Measurements from ENCODE around the gene NCAM2. TPM values are rescaled to one million over a fixed set of nuclear protein-coding genes. Genes with fewer than 3 reads are reported as not detected.

Gene NCAM2
- total and polyA plus RNA-seq, 2 donors (not counting 1 experiment from before 2014, with no cell fraction given), result 0.13 TPM; not detected in 1

DNA sequence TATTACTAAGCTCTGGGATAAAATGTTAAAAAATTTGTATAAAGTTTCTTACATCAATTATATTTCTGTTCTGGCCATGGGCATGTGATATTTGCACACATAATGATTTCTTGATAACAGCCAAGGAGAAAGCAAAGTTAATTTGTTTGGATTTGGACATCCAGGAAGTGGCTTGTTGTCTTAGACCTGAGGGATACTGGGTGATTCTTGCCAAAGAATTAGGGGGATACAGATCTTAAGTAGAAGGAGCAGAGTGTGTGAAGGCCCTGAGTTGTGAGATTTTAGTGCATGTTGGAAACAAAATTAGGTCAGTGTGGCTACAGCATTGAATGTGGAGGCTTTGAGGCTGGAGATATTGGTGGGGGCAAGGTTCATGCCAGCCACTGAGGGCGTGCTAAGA lies 65.6 kb downstream of the NCAM2 start:
- Histone ChIP-seq H3K27me3 (replicated peaks in 1 of 4; ENCODE audit: control extremely low read depth in 1 of 4, control insufficient read depth in 3 of 4, insufficient read depth in 4 of 4, low read length in 3 of 4) (no peaks in the 10 kb centered on the region), H3K9me3 (ENCODE audit: control extremely low read depth in 1 of 3, control insufficient read depth in 2 of 3, insufficient read depth in 1 of 3, low read length in 2 of 3) (no peaks in the 10 kb centered on the region), H3K36me3 (replicated peaks in 1 of 2; ENCODE audit: control extremely low read depth in 1 of 2, control insufficient read depth in 1 of 2, extremely low read depth in 1 of 2, insufficient read depth in 2 of 2, low read length in 1 of 2) (no peaks in the 10 kb centered on the region), H3K4me1 (ENCODE audit: control insufficient read depth in 2 of 2, insufficient read depth in 2 of 2, low read length in 2 of 2) (no peaks in the 10 kb centered on the region), H3K9ac (ENCODE audit: low read length) (no peak overlapping the region), H3K27ac (ENCODE audit: low read length in 2 of 2) (no peak overlapping the region), H2AFZ (ENCODE audit: insufficient read depth, low read depth, low read length, poor library complexity, severe bottlenecking) (no peak overlapping the region), H3K4me2 (replicated peaks; ENCODE audit: low read depth, low read length, poor library complexity, severe bottlenecking) (no peak overlapping the region), H4K20me1 (ENCODE audit: control insufficient read depth, insufficient read depth, low read length, poor library complexity, severe bottlenecking) (no peaks in the 10 kb centered on the region), H3K79me2 (ENCODE audit: control insufficient read depth, insufficient read depth, low read length) (no peaks in the 10 kb centered on the region), H3K4me3 (ENCODE audit: control extremely low read depth in 1 of 5, extremely low read depth in 1 of 5, insufficient read depth in 1 of 5, low read depth in 2 of 5, low read length in 4 of 5) (no peak overlapping the region)
- Mint-ChIP-seq H3K27me3 (no peaks in the 10 kb centered on the region), H3K4me3 (no peak overlapping the region), H3K9me3 (ENCODE audit: insufficient read depth) (no peaks in the 10 kb centered on the region), H3K27ac (no peak overlapping the region), H3K4me1 (no peaks in the 10 kb centered on the region)
- ChIA-PET CTCF (no interaction called here), POLR2A (no interaction called here)
- ATAC-seq (ENCODE audit: low read depth) (no peak), DNase-seq (no peak)
- no peak for TF ChIP-seq EZH2 (IDR thresholded peaks at IDR 0.05; ENCODE audit: borderline replicate concordance, insufficient read depth, low read depth, low read length, poor library complexity, severe bottlenecking)
- TF ChIP-seq, protein P1, sequence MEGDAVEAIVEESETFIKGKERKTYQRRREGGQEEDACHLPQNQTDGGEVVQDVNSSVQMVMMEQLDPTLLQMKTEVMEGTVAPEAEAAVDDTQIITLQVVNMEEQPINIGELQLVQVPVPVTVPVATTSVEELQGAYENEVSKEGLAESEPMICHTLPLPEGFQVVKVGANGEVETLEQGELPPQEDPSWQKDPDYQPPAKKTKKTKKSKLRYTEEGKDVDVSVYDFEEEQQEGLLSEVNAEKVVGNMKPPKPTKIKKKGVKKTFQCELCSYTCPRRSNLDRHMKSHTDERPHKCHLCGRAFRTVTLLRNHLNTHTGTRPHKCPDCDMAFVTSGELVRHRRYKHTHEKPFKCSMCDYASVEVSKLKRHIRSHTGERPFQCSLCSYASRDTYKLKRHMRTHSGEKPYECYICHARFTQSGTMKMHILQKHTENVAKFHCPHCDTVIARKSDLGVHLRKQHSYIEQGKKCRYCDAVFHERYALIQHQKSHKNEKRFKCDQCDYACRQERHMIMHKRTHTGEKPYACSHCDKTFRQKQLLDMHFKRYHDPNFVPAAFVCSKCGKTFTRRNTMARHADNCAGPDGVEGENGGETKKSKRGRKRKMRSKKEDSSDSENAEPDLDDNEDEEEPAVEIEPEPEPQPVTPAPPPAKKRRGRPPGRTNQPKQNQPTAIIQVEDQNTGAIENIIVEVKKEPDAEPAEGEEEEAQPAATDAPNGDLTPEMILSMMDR (IDR thresholded peaks at IDR 0.05), result no peak
- WGBS (ENCODE audit: insufficient coverage), result no CpG with 5 or more reads among the region's 1 CpG
- intact Hi-C loops (cut with micrococcal nuclease), result no loop called here

DNA sequence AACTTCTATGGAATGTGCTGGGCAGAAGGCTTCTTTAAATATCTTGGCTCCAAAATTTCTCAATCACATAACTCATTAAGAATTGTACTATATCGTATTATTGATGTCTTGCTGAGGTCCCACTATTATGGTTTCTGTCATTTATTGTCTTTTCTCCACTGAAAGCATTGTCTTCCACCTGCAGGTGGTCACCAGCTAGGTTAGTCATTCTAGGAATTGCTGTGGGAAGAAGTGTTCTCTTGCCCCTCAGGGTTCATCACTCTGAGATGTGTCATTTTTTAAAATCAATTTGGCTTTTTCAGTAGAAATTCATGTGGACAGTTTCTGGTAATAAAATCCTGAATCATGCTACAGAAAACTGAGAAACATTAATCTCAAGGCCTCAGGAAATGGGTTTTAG lies 66.1 kb downstream of the NCAM2 start:
- Histone ChIP-seq H4K20me1 (ENCODE audit: control insufficient read depth, insufficient read depth, low read length, poor library complexity, severe bottlenecking) (no peaks in the 10 kb centered on the region), H3K4me1 (ENCODE audit: control insufficient read depth in 2 of 2, insufficient read depth in 2 of 2, low read length in 2 of 2) (no peaks in the 10 kb centered on the region), H3K27ac (ENCODE audit: low read length in 2 of 2) (no peak overlapping the region), H3K36me3 (replicated peaks in 1 of 2; ENCODE audit: control extremely low read depth in 1 of 2, control insufficient read depth in 1 of 2, extremely low read depth in 1 of 2, insufficient read depth in 2 of 2, low read length in 1 of 2) (no peaks in the 10 kb centered on the region), H3K79me2 (ENCODE audit: control insufficient read depth, insufficient read depth, low read length) (no peaks in the 10 kb centered on the region), H3K9ac (ENCODE audit: low read length) (no peak overlapping the region), H3K4me2 (replicated peaks; ENCODE audit: low read depth, low read length, poor library complexity, severe bottlenecking) (no peak overlapping the region), H3K27me3 (replicated peaks in 1 of 4; ENCODE audit: control extremely low read depth in 1 of 4, control insufficient read depth in 3 of 4, insufficient read depth in 4 of 4, low read length in 3 of 4) (no peaks in the 10 kb centered on the region), H3K9me3 (ENCODE audit: control extremely low read depth in 1 of 3, control insufficient read depth in 2 of 3, insufficient read depth in 1 of 3, low read length in 2 of 3) (no peaks in the 10 kb centered on the region), H3K4me3 (ENCODE audit: control extremely low read depth in 1 of 5, extremely low read depth in 1 of 5, insufficient read depth in 1 of 5, low read depth in 2 of 5, low read length in 4 of 5) (no peak overlapping the region), H2AFZ (ENCODE audit: insufficient read depth, low read depth, low read length, poor library complexity, severe bottlenecking) (no peak overlapping the region)
- TF ChIP-seq, protein P1 (IDR thresholded peaks at IDR 0.05), result no peak
- CTCF ChIA-PET, result no interaction called here
- no peak for DNase-seq
- Mint-ChIP-seq H3K27ac (no peak overlapping the region), H3K4me3 (no peak overlapping the region), H3K4me1 (no peaks in the 10 kb centered on the region), H3K27me3 (no peaks in the 10 kb centered on the region), H3K9me3 (ENCODE audit: insufficient read depth) (no peaks in the 10 kb centered on the region)
- intact Hi-C loops (cut with micrococcal nuclease), result no loop called here
- POLR2A ChIA-PET, result no interaction called here
- no peak for ATAC-seq (ENCODE audit: low read depth)
- no CpG with 5 or more reads among the region's 1 CpG for WGBS (ENCODE audit: insufficient coverage)
